ENCODE measurements around the gene CLDN5. TPM values are rescaled to one million over a fixed set of nuclear protein-coding genes. Genes with fewer than 3 reads are reported as not detected.

The CLDN5 gene
- total RNA-seq: 213 TPM
- long read RNA-seq, transcript CLDN5-203 (2 exons, 1,760 nt): minor isoform, 57 of 1,469 reads
- long read RNA-seq, transcript CLDN5-201 (1 exons, 2,357 nt): major isoform, 1,410 of 1,469 reads
- long read RNA-seq, partial matches to known transcripts: 0 of 1,469 reads
- long read RNA-seq, other reads (novel, unspliced or antisense): 2 of 1,469 reads

GRCh38 chr22:19524170-19525115 is at the start of gene CLDN5:
CLDN5 (minus strand) TSS chr22:19524410; CDS start chr22:19524255, 155 bp downstream.
- intact Hi-C loops (cut with DNase I): no loop called here
- Histone ChIP-seq H3K4me1 (peaks cover 27% of the 10 kb centered on the region), H3K27me3 (ENCODE audit: low read depth) (peaks cover 52% of the 10 kb centered on the region), H3K27ac (peak within 1 kb of the TSS; percentile 91), H3K9me3 (no peaks in the 10 kb centered on the region), H3K36me3 (no peaks in the 10 kb centered on the region), H3K4me3 (peak within 1 kb of the TSS; percentile 61)
- ATAC-seq (peak; percentile 53 to 58), DNase-seq (peak; percentile 60)
- TF ChIP-seq CTCF (IDR thresholded peaks at IDR 0.05): no peak

DNA sequence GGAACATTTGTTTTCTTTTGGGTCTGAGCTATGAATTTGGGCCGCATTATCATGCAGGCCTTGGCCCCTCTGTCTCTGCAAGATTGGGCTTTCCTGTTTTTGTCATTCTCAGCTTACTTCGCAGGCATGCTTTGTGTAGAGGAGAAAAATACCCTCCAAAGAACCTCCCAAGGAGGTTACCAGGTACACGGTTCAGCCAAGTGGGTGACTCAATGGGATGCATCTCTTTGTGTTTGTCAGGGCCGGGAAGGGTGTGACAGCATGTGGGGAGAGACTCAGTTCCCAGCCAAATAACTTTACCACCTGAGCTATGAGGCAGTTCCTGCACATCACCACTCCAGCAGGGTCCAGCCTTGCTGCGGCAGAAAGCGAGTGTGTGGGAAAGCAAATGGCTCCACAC is 47.8 kb upstream of the CLDN5 start:
- TF ChIP-seq CTCF (IDR thresholded peaks at IDR 0.05): no peak
- no peaks in the 10 kb centered on the region for H3K36me3 ChIP-seq
- H3K27me3 ChIP-seq (ENCODE audit: low read depth): no peaks in the 10 kb centered on the region
- intact Hi-C loops (cut with DNase I): no loop called here
- no peaks in the 10 kb centered on the region for H3K9me3 ChIP-seq
- peaks cover 26% of the 10 kb centered on the region for H3K4me1 ChIP-seq
- no peak overlapping the region for H3K27ac ChIP-seq
- ATAC-seq: no peak
- no peak for DNase-seq
- H3K4me3 ChIP-seq: no peak overlapping the region

DNA sequence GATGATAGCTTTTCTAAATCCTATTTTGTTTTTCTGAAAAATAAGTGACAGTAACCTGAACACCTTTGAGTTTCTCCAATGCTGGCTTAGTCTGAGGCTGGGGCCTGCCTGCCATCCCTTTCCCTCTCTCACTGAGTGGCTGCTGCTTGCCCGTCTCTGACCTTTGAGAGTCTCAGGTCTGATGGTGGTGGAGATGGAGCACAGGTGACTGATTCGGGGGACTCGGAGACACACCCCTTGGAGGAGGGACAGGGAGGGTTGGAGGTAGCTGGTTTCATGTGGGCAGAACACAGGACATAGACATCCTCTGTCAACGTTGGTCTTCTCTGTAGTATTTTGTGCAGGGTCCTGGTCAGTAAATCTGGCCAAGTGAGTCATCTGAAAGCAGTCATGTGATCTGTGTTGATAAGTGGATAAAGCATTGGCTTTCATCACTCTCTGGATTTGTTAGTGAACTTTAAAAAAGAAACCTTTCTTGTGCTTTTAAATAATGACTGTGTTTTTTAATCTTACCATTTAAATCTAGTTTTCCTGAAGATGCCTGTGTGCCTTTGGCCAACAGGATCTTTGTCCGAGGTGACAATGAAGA is 47.1 kb upstream of the CLDN5 start:
- Histone ChIP-seq H3K4me3 (no peak overlapping the region), H3K27me3 (ENCODE audit: low read depth) (no peaks in the 10 kb centered on the region), H3K36me3 (no peaks in the 10 kb centered on the region), H3K27ac (no peak overlapping the region), H3K4me1 (peaks cover 19% of the 10 kb centered on the region), H3K9me3 (no peaks in the 10 kb centered on the region)
- DNase-seq (no peak), ATAC-seq (no peak)
- intact Hi-C loops (cut with DNase I): no loop called here
- TF ChIP-seq CTCF (IDR thresholded peaks at IDR 0.05): no peak

- ATAC-seq: no peak
- Histone ChIP-seq H3K9me3 (no peaks in the 10 kb centered on the region), H3K36me3 (no peaks in the 10 kb centered on the region), H3K4me3 (no peak overlapping the region), H3K27me3 (ENCODE audit: low read depth) (no peaks in the 10 kb centered on the region), H3K4me1 (peaks cover 17% of the 10 kb centered on the region), H3K27ac (no peak overlapping the region)
- intact Hi-C loops (cut with DNase I): no loop called here
- TF ChIP-seq CTCF (IDR thresholded peaks at IDR 0.05): no peak
- no peak for DNase-seq
These were observed 45.8 kb upstream of the CLDN5 start for GRCh38 chr22:19569976-19570375.

GRCh38 chr22:19569276-19569640 is 45.0 kb upstream of the CLDN5 start:
- DNase-seq: no peak
- Histone ChIP-seq H3K27ac (no peak overlapping the region), H3K9me3 (no peaks in the 10 kb centered on the region), H3K36me3 (no peaks in the 10 kb centered on the region), H3K4me1 (peaks cover 17% of the 10 kb centered on the region), H3K4me3 (no peak overlapping the region), H3K27me3 (ENCODE audit: low read depth) (no peaks in the 10 kb centered on the region)
- intact Hi-C loops (cut with DNase I): no loop called here
- TF ChIP-seq CTCF (IDR thresholded peaks at IDR 0.05): no peak
- no peak for ATAC-seq

Measured in lower lobe of right lung (tissue), 2 donors.